D721Med (cell line): ENCODE data around the gene PJA2.

Source experiments
- DNase-seq: peaks from one replicate; pipeline ENCODE4 v3.0.0; 2011; ENCODE audit warnings: low spot score; ENCODE audit not compliant: insufficient read length
- FAIRE-seq: peaks from 2 replicates; lab custom pipeline; 2011; peaks lifted over from hg19 to GRCh38; lab: Jason Lieb, UNC
- CTCF ChIP-seq: IDR thresholded peaks from 2 replicates; pipeline ENCODE4 v1.5.1; 2012; ENCODE audit warnings: mild to moderate bottlenecking, control low read depth; ENCODE audit not compliant: insufficient read depth; ENCODE audit errors: missing control alignments

Gene PJA2

GRCh38 chr5:109413458-109413857 lies 3.7 kb upstream of the PJA2 start:
- TF ChIP-seq CTCF = no peak
- FAIRE-seq (no peak), DNase-seq (no peak)

DNA sequence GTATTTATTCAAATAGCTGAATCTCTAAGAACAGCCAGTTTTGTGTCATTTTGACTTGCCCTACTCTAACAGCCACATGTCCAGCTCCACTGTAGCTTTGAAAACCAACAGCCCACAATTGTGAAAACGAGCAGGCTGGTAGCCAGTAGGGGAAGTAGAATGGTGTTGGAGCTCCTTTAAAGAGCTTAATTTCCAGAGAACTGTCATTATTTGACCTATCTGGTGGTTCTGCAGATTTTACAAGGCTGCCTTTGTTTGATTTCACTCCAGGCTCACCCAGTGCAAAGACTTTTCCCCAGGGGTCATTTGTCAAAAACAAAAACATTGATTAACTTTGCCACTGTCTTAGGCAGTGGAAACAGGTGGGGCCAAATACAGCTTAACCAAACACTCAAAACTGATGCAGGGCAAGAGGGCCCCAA lies 3.2 kb upstream of the PJA2 start:
- no peak for FAIRE-seq
- TF ChIP-seq CTCF = no peak
- no peak for DNase-seq

GRCh38 chr5:109411627-109412026 lies 1.9 kb upstream of the PJA2 start:
- no peak for DNase-seq

DNA sequence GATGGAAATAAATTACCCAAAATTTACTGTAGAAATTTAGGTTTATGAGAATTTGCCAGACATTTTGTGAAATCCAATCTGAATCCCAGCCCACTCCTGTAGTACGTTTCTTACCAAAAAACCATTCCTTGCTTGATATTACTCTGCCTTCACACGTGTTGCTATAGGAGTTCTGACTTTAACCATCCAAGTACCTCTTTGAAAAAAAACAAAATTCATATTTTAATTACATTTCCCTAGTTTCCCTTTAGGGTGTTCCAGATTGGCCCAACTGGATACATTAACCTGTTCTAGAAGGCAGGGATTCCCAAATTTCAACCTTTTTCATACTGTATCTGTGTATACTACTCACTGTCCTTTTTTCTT lies 1.4 kb upstream of the PJA2 start:
- DNase-seq (no peak), FAIRE-seq (no peak)
- no peak for TF ChIP-seq CTCF

More at GRCh38 chr5:109411627-109412026, 1.9 kb upstream of the PJA2 start:
- no peak for FAIRE-seq
- no peak for TF ChIP-seq CTCF

- DNase-seq = no peak
- TF ChIP-seq CTCF = no peak
- no peak for FAIRE-seq
These were observed 795 bp upstream of the PJA2 start for GRCh38 chr5:109410389-109411148.

- FAIRE-seq (no peak), DNase-seq (no peak)
- no peak for TF ChIP-seq CTCF
These were observed 557 bp downstream of the PJA2 start for GRCh38 chr5:109408991-109409843.
